CD4-positive, alpha-beta T cell treated with Interleukin-1 beta for 1 hour (primary cell): Measurements from ENCODE around the gene RAMP3.
"Not testable (repeated sequence)": the region's sequence is repeated elsewhere in the genome, so short reads cannot be mapped to it uniquely, and the experiment has no call there.

Source experiments
- DNase-seq, 2 donors: peaks; one replicate each; pipeline ENCODE4 v3.0.0-alpha.2; 2020 to 2022

The RAMP3 gene

DNA sequence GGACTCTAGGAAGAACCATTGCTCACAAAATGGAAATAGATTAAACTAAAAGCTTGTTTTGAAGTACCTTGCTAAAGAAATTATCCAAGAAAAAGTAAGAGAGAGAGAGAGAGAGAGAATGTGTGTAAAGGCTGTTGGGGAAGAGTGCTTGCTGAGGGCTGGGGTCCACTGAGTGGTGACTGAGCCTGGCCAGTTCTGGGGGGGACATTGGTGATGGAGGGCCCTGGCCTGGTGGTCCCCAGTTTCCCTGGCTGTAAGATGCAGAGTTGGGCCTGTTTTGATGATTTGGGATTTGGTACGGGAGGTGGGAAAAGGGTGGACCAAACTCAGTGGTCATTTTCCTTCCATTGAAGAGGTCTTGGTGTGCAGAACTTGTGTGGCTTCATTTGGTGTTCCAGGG is 880 bp downstream of the RAMP3 start:
- DNase-seq: no peak

DNA sequence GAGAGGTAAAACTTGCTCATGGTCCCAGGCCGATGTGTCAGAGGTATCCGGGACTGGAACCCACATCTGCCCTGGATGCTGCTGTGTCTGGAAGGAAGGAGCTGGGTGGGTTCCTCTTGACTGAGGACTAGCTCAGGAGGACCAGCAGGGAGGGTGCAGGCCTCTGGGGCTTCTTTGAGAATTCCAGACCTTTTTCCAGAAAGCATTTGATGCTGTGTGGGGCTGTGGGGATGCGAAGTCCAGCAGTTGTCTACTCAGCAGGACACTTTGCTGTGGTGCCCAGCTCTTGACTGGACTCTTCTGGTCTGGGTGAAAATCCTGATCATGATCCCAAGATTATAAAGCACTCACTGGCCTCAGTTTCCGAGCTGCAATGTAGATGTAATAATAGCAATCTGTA is 1.7 kb downstream of the RAMP3 start:
- DNase-seq: no peak

DNA sequence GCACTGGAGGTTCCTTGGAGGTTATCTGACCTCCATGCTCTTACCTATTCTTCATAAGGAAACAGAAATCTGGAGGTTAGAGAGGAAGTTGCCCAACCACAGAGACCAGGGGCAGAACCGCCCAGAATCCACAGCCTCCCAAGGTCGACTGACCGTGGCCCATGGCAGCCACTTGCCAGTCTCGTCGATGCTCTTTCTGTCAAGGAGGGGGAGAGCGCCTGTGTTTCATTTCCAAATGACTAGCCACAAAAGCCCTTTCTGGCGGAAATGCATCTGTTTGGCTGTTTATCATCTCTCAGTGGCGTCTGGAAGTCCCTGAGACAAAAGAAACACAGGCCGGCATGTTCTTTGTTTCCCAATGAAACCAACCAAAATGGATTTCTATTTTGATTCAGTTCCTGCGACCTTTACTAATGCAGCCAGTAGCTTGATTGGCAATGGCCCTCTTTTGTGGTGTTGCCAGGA is 2.9 kb downstream of the RAMP3 start:
- no peak for DNase-seq

DNA sequence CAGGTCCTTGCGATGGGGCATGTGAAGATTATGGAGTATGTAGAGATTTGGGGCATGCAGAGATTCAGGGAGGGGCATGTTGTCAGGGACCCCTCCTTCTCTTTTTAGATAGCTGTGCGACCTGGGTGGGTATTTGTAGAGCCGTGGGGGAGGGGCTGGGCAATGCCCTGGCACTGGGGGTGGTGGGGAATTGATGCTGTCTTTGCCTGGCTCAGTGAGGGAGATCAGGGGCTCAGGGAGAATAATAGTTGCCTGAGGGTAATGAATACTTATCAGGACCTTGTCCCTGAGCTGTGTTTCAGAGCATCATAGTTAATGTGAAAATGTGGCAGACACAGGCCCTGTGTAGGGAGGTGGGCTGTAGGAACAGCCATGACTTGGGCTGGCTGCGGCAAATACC is 3.5 kb downstream of the RAMP3 start:
- no peak for DNase-seq

DNA sequence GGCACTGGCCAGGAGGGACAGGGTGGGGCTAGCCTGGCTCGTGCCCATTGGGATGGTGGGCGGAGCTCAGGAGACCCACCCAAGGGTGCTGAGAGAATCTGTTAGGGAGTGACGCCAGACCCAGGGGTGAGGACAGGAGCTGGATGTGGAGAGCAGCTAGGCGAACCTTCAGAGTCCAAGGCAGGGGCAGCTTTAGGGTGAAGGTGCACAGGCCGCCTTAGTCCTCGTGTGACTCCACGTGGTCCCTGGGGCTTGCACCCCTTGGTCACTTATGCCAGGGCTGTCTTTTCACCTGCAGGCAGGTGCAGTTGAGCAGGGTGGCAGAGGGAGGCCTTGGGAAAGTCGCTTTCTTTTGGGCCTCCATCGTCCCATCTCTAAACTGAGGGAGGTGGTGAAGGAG is 4.3 kb downstream of the RAMP3 start:
- no peak for DNase-seq

DNA sequence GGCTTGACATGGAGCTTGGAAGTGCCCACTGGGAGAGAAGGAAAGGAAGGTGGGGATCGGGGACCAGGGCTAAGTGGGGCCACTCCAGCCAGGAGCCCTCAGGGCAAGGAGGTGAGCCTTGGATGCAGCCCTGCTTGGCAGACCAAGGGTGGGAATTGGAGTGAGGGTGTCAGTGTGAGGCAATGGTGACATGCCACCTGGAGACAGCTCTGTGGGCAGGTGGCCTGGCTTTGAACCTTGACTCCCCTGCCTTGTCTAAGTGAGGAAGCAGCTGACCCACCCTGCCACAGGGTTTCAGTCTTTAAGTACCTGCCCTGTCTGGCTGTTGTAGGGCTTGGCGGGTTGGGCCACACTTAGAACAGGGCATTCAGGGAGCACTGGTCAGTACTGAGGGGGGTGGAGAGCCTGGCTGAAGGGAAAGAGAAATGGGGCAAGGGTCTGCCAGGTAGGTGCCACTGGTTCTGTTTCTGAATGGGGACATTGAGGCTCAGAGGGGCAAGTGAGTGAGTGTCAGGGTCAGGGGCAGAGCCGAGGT is 4.8 kb downstream of the RAMP3 start:
- no peak for DNase-seq

DNA sequence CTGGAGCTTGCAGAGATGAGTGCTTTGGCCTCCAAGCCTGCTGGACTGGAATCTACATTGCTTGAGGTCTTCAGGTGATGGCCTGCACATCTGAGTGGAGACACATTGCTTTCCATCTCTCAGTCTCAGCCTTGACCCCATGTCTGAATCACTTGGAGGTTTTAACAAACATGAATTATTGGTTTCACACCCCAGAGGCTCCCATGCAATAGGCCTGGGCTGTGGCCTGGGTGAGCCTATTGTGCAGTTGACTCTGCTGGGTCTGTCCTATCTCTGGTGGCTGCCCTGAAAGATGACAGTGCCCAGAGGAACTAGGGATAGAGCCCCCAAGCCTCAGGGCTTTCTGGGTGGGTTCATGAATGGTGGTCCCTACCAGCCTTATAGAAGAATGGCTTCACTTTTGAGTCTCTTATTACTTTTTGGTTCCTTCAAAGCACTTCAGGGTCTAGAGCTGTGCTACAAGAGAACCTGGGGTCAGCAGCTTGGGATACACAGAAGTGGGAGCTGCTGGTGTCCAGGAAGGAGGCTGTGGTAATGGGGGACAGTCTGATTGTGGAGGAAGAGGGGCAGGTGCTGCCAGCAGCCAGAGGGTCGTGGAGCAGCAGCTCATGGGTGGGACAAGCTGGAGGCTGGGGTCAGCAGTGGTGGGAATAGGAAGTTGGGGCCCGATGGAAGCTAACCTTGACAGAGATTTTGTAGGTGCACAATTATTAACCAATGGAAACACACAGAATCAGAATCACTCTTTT is 5.5 kb downstream of the RAMP3 start:
- no peak for DNase-seq

DNA sequence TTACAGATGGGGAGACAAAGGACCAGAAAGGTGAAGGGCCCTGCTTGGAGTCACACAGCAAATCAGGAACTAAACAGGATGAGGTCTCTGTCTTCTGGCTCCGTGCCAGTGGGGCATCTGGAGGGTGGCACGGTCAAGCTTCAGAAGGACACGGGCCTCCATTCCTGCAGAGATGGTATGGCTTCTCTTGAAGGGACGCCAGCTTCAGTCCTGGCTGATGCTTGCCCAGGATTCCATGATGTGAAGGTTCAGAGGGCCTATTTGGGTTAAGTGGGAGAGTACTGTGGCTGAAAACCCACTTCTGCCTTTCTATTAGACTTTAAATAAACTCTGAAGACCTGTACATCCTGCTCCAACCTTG is 6.1 kb downstream of the RAMP3 start:
- no peak for DNase-seq

DNA sequence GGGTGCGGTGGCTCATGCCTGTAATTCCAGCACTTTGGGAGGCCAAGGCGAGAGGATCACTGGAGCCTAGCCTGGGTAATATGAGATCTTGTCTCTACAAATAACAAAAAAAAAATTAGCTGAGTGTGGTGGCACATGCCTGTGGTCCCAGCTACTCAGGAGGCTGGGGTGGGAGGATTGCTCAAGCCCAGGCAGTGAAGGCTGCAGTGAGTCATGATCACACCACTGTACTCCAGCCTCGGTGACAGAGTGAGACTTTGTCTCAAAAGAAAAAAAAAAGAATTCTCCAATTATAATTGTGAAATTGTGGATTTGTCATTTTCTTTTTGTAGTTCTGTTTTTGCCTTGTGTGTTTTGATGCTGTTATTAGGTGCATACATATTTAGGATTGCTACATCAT is 6.7 kb downstream of the RAMP3 start:
- DNase-seq: not testable (repeated sequence)

DNA sequence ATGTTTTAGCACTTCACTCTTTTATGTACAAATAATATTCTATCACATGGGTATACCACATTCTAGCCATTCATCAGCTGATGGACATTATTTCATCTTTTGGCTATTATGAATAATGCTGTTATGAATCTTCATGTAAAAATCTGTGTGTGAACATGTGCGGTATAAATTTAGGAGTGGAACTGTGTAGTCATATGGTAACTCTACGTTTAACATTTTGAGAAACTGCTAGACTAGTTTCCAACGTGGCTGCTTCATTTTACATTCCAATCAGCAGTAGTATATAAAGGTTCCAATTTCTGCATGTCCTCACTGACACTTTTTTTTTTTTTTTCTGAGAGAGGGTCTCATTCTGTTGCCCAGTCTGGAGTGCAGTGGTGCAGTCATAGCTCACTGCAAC is 8.3 kb downstream of the RAMP3 start:
- no peak for DNase-seq

DNA sequence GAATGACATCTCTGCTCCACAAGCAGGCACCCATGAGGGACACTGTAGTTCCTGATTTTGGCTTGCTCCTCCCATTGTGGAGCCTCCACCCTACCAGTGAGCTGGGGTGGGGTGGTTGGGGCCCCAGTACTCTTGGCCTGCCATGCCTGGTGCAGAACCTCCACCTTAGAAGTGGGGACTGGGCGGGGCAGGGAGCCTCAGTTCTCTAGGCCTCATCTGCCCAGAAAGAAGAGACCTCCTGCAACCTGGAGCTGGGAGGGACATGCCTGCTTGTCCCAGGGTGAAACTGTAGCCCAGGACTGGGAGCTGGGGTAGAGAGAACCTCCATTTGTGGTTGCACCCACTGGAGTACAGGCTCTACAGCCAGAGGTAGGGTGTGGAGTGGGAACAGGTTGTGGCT is 14.4 kb downstream of the RAMP3 start:
- no peak for DNase-seq

DNA sequence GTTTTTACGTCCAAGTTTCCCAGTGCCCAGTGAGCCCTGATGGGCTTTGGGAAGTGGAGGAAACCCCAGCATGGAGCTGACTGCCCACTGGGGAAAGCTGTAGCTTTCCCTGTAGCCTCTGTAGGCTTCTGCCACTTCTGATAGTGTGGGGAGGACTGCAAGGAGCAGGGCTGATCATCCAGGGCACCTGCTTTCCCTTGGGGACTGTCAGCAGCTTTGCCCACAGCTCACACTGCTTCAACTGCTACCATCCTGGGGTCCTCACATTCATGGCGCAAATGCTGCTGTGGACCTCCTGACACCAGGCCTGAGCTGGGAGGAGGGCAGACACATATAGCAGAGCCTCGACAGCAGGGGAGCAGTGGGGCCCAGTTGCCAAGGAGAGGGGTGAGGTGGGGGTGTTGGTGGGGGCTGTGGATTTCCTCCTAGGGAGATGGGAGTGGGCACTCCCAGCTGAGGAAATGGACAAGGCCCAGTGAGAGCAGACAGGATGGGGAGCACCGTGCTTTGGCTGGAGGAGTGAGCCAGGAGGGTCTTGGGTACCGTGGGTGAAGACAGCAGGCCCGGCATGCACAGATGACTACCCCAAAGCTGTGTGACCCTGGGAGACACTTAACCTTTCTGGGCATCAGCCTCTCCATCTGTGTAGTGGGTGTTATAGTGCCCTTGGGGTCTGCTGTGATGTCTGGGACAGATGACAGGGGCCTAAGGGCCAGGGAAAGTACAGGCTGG is 16.2 kb downstream of the RAMP3 start:
- no peak for DNase-seq

DNA sequence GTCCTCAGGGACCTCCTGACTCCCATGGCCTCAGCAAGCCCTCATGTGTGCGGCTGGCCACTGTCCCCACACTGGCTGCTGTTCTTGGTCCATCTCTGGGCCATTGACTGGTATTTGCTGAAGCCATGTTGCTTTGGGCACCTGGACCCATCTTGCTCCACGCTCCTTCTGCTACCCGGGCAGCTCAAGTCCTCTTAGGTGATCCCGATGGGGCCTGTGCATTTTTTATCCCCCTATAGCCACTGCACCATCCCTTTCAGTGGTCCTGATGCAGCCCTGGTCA is 16.7 kb downstream of the RAMP3 start:
- DNase-seq: no peak

DNA sequence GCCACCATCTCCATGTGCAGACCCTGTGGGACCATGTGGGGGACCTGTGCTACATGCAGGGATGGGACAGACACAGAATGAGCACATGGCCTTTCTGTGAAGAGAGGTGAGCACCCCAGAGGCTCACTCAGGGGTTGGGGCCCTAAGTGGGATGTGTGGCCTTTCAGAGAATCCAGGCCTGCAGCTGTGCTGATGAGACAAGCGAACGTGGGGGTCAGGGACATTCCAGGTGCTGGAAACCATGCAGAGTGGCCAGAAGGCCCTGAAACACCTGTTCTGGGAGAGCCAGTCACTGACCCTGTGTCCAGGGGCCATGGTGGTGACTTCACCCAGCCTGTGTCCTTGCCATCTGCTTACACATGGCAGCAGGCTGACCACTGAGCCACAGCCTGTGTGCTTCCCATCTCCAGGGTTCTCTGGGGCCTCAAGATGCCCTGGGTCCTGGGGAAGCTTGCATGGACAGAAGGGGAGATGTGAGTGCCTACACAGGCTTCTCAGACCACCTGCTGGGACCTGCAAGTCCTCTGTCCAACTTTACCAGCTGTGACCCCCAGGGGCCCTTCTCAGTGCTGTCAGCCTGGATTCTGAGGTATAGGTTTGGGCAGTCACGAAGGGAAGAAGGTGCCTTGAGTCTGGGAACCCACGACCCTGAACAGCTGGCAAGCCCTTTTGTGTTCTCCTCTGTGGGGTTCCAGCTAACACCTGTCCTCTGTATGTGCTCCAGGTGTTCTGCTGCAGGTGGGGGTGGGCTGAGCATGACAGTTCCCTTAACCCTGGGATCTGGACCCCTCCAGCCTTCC is 17.6 kb downstream of the RAMP3 start:
- DNase-seq: no peak

DNA sequence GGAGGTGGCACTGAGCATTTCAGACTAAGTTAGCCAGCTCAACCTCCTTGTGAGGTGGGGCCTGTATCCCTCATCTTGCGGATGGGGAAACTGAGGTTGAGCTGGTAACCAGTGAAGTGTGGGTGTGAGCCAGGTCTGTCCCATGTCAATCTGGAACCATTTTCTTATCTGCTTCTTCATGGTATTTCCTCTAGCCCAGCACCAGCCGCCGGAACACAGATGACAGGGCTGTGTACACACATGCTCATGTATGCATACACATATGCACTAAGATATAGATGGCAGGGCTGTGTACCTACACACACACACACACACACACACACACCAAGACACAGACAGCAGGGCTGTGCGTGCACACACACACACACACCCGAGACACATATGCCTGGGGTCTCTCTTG is 18.5 kb downstream of the RAMP3 start:
- no peak for DNase-seq

DNA sequence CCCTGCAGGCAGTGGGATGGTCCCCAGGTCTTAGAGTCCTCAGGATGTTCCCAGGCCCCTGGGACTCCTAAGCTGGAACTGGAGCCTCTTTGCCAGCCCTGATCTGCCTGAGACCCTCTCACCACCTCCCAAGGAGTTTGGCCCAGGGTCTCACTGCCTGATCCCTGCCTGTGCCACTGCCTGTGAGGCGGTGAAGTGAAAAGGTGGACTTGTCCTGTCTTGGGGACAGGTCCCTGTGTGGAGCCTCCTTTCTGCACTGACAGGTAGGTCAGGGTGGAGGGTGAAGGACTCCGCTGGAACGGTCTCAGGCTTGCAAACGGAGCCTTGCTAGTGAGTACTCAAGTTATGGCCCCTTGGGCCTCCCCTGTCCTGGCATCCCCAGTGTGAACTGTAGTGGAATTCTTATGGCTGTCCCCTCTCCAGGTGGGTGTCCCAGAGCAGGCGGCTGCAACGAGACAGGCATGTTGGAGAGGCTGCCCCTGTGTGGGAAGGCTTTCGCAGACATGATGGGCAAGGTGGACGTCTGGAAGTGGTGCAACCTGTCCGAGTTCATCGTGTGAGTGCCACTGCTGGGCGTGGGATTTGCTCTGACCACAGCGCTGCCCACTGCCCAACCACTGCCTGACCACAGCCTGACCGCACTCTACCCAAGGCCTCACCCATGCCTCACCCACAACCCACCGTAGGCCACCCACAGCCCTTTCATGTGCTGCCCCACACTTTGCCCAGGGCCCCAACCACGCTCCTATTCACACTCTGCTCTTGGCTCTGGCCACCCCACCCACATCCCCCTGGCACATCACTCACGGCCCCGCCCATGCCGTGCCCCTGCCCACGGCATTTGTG is 19.5 kb downstream of the RAMP3 start:
- DNase-seq: no peak

DNA sequence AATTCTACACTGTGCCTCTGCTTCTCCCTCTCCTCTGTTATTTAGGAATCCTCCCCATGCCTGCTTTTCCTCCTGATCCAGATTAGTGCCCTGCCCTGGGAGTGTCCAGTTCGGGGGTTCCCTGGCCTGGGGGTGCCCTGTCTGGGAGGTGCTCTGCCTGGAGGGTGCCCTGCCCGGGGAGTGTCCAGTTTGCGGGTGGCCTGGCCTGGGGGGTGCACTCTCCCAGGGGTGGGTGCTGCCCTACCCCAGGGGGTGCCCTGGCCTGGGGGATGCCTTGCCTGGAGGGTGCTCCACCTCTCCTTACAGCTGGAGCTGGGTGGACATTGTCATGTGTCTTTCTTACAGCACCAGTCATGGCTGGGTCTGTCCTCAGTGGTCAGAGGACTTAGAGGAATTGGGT is 20.2 kb downstream of the RAMP3 start:
- DNase-seq: no peak

DNA sequence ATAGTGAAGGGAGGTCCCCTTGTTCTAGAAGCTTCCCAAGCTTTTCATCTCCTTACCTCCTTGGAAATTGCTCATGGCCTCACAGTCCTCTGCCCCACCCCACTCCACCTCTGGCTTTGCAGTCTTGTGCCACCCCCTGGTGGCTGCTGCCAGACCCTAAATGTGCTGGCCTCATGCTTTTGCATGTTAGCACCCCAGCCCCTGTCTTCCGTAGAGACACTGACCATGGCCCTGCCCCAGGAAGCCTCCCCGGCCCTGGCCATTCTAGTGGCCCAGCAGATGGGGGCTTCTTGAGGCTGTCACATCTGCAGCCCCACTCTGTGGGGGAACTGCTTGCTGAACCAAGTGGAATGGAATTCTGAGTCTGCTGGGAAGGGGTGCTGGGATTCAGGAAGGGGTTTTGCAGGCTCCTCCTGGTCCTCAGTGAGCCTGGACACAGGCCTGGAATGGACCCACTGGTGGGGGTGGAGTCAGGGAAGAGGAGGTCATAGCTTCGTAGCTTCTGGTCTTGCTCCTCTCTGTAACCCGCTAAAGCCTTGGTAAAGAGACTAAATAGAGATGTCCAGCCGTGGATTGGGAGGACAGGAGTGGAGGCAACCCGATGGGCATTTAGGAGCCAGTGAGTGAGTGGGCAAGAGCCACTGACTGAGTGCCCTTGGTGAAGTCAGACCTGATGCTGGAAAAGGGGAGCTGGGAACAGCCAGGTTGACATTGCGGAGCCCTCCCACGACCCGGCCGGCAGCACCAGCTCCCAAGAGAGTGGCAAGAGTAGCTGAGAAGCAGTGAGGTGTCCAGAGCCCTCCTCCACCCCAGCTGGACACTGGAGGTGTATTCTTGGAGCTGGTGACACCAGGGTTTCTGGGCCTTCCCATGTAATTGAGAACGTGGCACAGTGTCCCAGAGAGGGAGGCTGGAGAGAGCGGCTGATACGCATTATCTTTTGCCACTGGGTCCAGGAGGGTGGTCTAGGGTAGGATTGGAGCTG is 20.9 kb downstream of the RAMP3 start:
- no peak for DNase-seq

DNA sequence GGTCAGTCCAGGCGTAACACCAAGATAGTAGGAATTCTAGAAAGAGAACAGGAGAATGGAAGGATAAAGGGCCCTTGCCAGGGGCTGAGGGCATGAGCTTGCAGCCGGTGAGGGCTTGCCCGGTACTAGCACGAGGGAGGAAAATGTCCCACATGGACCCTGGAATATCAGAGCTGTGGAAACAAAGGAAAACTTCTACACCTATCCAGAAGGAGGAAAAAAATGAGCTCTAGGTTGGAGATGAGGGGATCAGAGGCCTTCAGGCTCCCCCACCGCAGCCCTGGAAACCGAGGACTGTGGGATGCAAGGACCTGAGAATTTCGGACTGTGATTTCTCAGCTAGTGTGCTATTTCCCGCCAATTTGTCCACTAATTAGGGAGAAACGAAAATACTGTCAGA is 22.1 kb downstream of the RAMP3 start:
- DNase-seq: no peak

DNA sequence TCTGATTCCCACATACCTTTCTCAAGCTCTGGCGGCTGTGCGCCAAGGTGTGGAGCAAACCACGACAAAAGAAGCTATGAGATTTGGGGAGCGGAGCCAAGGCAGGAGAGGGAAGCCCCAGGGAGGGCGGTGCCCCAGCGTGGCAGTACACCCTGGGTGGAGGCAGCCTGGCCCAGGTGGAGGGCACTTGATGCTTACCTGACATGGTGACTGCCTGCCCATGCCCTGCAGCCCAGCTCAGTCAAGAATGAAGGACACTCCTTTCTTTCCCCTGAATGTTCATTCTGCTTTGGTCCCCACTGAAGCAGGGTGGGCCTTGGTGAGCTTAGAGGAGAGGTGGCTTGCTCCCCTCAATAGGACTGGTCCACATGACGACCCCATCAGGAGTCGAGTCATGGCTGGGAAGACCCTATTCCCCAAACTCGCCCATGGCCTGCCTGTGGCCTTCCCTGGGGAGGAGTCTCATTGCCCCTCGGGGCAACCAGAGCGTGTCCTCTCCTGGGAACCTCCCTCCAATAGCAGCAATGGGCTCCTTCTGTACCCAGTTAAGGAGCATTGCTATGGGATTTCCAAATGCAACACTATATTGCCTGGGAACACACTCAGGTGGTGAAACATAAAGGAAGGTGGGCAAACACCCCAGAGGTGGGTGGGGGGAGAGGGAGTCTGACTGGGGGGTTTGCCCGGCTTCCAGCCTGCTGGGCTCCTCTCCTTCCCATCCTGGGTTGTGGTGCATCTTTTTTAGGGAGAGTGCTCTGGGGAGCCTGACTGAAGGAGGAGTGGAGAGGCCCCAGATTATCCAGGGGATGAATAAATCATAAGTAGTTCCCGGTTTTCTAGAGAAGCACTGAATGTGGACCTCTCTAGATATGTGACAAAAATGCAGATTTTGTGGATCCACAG is 22.7 kb downstream of the RAMP3 start:
- DNase-seq: no peak
